Esophagus squamous epithelium (tissue), 5 donors: ENCODE measurements around the gene GNB3. TPM values are rescaled to one million over a fixed set of nuclear protein-coding genes. Genes with fewer than 3 reads are reported as not detected.

ENCODE experiments used
- DNase-seq: peaks from one replicate; lab custom pipeline; 2025; lab: John Stamatoyannopoulos, UW
- H3K27ac ChIP-seq, 4 donors: fragments of 200-600 bp; sonication (generic); one replicate each; pipeline ENCODE4 v1.5.1; 2016 to 2019; ENCODE audit warnings: mild to moderate bottlenecking in 1 of 4
- H3K27me3 ChIP-seq, 4 donors: fragments of 200-600 bp; sonication (generic); 1 replicate in 3 of 4; 2 replicates in 1 of 4; pipeline versions ENCODE4 v1.5.1 to v1.6.0; 2017 to 2021; ENCODE audit warnings: antibody characterized with exemption in 1 of 4
- H3K36me3 ChIP-seq, 3 donors: fragments of 200-600 bp; sonication (generic); one replicate each; pipeline ENCODE4 v1.5.1; 2016 to 2019
- H3K4me1 ChIP-seq, 3 donors: fragments of 200-600 bp; sonication (generic); one replicate each; pipeline ENCODE4 v1.5.1; 2017 to 2019
- H3K4me3 ChIP-seq, 4 donors: fragments of 200-600 bp; sonication (generic); 1 replicate in 3 of 4; 2 replicates in 1 of 4; pipeline ENCODE4 v1.5.1; 2016 to 2019; ENCODE audit warnings: mild to moderate bottlenecking in 2 of 4, moderate library complexity in 1 of 4
- H3K9me3 ChIP-seq, 3 donors: fragments of 200-600 bp; sonication (generic); one replicate each; pipeline ENCODE4 v1.5.1; 2016 to 2019
- POLR2A ChIP-seq, 4 donors: fragments of 450-650 bp; IDR thresholded peaks; one replicate each; pipeline ENCODE4 v1.6.1; 2017; ENCODE audit warnings: antibody characterized with exemption in 4 of 4, mild to moderate bottlenecking in 4 of 4, moderate library complexity in 3 of 4
- WGBS, 2 donors: methylation state at CpG; one replicate each; pipeline ENCODE4 v1.1.5; 2018; 5-methylcytosine and 5-hydroxymethylcytosine counted together
- intact Hi-C: fragments of 100-400 bp; cut with DNase I; formaldehyde crosslinking; loops from one replicate; pipeline ENCODE4 v1.15.0; 2022
- total RNA-seq, 4 donors: library from RNA; depleted of rRNA; stranded (reverse); fragments of >200 nt; gene quantifications; one replicate each; pipeline ENCODE4 v1.1.0, GENCODE V29; 2016
- TF ChIP-seq, protein P1 (sequence below), 6 experiments: fragments of 450-650 bp in 4 of 6; fragments of 200-600 bp in 2 of 6; sonication (generic) in 2 of 6; IDR thresholded peaks; one replicate each; pipeline ENCODE4 v1.5.1; 2016 to 2019; ENCODE audit warnings: antibody characterized with exemption in 6 of 6, mild to moderate bottlenecking in 4 of 6, moderate library complexity in 4 of 6
- donor health status: DM: yes; HTN: yes; CAD: no.

GNB3 gene
- total RNA-seq, 4 donors from 2014 or later = 0.76 TPM; not detected in 3

DNA sequence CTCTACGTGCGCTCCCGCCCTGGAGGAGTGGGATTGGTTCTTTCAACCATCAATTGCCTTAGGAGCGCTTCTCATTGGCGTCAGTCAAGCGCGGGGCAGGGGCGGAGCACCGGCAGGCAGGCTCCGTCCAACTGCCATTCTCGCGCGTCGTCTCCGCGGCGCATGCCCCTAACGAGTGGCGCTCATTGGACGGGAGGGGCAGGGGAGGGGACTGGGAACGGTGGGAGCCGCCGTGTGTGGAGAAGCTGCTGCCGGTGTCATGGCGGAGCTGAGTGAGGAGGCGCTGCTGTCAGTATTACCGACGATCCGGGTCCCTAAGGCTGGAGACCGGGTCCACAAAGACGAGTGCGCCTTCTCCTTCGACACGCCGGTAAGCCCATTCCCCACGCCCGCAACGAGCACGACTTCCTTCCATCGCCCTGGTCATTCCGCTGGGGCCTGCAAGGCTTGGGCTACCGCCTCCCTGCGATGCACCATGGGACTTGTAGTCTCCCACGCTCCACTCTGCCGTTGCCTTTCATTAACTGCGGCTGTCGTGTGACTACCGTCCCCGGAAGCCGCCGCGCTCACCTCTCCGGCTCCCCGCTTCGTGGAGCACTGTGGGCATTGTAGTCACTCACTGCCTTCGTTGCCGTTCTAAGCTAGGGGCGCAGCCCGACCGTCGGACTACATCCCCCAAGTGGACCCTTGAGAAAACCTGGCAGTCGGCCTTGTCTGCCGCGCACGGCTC lies 11.4 kb downstream of the GNB3 start, which contains the start of gene USP5:
Gene USP5 (plus strand): TSS at position 230 of the 730 bp plus-strand sequence. CDS start 30 bp downstream, at position 260.
- peak within 1 kb of the TSS; percentile 92 to 99 (median 97) for H3K27ac ChIP-seq
- no peaks in the 10 kb centered on the region for H3K27me3 ChIP-seq
- peak in 3 of 4 donors; percentile 40 to 68 (median 57) for TF ChIP-seq POLR2A (IDR thresholded peaks at IDR 0.05)
- TF ChIP-seq, protein P1, sequence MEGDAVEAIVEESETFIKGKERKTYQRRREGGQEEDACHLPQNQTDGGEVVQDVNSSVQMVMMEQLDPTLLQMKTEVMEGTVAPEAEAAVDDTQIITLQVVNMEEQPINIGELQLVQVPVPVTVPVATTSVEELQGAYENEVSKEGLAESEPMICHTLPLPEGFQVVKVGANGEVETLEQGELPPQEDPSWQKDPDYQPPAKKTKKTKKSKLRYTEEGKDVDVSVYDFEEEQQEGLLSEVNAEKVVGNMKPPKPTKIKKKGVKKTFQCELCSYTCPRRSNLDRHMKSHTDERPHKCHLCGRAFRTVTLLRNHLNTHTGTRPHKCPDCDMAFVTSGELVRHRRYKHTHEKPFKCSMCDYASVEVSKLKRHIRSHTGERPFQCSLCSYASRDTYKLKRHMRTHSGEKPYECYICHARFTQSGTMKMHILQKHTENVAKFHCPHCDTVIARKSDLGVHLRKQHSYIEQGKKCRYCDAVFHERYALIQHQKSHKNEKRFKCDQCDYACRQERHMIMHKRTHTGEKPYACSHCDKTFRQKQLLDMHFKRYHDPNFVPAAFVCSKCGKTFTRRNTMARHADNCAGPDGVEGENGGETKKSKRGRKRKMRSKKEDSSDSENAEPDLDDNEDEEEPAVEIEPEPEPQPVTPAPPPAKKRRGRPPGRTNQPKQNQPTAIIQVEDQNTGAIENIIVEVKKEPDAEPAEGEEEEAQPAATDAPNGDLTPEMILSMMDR (IDR thresholded peaks at IDR 0.05) = peak in 2 of 6 experiments; percentile 25 to 40
- peaks cover 11 to 29% (median 24%) of the 10 kb centered on the region in 3 donors for H3K4me1 ChIP-seq
- peaks cover 14 to 45% (median 16%) of the 10 kb centered on the region in 3 donors for H3K36me3 ChIP-seq
- intact Hi-C loops = no loop called here
- peak within 1 kb of the TSS; percentile 58 to 86 (median 71) for H3K4me3 ChIP-seq
- 0% methylated on average over 10 to 14 of the region's 65 CpGs for WGBS, 2 donors
- no peaks in the 10 kb centered on the region for H3K9me3 ChIP-seq
- peak; percentile 99 for DNase-seq

DNA sequence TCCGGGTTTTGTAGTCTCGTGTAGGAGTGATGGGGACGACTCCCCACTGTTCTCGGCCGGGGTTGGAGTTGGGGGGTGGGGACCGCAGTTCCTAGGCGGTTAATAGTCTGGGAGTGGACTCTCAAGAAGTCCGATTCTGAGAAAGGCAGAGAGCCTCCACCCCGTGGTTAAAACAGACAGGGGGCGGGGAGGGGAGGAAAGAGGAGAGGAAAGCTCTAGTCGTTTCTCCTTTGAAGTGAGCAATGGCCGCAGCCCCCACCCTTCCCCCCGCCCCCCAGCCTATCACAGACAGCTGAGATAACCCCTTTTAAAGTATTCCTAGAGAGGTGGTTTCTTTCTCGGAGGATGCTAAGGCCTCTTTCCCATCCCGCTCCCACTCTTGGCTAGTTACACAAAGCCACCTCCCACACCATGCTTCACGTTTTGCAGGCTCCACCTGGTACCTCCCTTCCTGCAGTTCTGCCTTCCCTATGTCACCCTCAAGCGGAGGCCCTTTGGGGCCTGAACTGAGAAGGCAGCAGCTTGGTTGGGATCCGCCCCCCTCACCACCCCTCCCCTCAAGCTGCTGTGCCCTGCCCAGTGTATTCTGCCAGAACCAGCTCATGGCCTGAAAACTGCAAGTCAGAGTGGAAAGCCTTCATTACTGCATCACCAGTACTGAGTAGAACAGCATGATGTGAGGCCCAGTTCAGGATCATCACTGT lies 12.1 kb downstream of the GNB3 start:
- Histone ChIP-seq H3K27ac (peak overlapping the region; percentile 92 to 99 (median 97)), H3K4me3 (peak overlapping the region; percentile 58 to 86 (median 71)), H3K4me1 (peaks cover 11 to 29% (median 24%) of the 10 kb centered on the region in 3 donors), H3K36me3 (peaks cover 19 to 45% (median 24%) of the 10 kb centered on the region in 3 donors), H3K27me3 (no peaks in the 10 kb centered on the region), H3K9me3 (no peaks in the 10 kb centered on the region)
- intact Hi-C loops = no loop called here
- 0 to 1% methylated on average over 8 to 11 of the region's 18 CpGs for WGBS, 2 donors
- DNase-seq = no peak
- TF ChIP-seq, protein P1 (IDR thresholded peaks at IDR 0.05) = no peak
- peak in 1 of 4 donors; percentile 39 for TF ChIP-seq POLR2A (IDR thresholded peaks at IDR 0.05)

DNA sequence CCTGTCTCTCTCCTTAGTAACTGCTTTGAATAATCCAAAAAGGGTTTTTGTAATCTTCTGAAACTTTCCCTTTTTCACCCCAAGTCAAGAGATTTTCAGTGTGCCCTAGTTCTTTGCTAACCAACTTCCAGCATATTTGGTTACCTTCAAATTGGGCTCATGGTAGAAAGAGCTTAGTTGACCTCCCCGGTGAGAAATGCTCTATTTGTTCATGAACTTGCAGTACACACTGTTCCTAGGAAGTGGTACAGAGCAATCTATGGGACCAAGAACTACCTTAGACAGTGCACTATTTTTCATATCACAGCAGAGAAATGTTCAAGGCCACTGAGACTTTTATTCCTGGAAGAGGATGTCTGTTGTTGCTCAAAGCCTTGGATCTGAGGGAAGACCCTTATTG lies 12.9 kb downstream of the GNB3 start:
- intact Hi-C loops = no loop called here
- Histone ChIP-seq H3K27me3 (no peaks in the 10 kb centered on the region), H3K27ac (peak overlapping the region; percentile 92 to 99 (median 97)), H3K9me3 (no peaks in the 10 kb centered on the region), H3K36me3 (peaks cover 27 to 47% (median 30%) of the 10 kb centered on the region in 3 donors), H3K4me1 (peaks cover 11 to 29% (median 24%) of the 10 kb centered on the region in 3 donors), H3K4me3 (peak overlapping the region in 2 of 4 donors; percentile 58 to 86)
- TF ChIP-seq, protein P1 (IDR thresholded peaks at IDR 0.05) = no peak
- no peak for TF ChIP-seq POLR2A (IDR thresholded peaks at IDR 0.05)
- no peak for DNase-seq
- WGBS, 2 donors = 29 to 56% methylated on average over 1 of the region's 1 CpG

DNA sequence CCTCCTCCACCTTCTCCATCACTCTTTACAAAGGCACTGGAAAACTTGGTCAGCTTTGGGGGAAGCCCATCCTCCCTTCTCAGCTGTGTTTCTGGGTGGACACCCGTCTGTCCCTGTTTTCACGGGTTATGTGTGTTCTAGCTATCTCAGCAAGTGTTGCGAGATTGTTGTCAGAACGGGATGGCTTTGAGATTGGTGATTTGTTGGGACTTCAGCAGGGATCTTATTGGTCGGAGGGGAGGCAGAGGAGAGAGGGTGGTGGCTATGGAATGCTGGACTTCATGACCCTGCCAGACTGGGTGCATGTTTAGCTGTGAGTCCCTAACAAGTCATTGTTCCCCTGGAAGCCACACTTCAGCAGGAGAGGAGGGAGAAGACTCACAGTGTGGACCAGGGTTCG lies 13.3 kb downstream of the GNB3 start:
- H3K4me1 ChIP-seq = peaks cover 11 to 29% (median 24%) of the 10 kb centered on the region in 3 donors
- H3K27ac ChIP-seq = peak overlapping the region; percentile 92 to 99 (median 97)
- no peak for TF ChIP-seq POLR2A (IDR thresholded peaks at IDR 0.05)
- TF ChIP-seq, protein P1 (IDR thresholded peaks at IDR 0.05) = no peak
- H3K9me3 ChIP-seq = no peaks in the 10 kb centered on the region
- intact Hi-C loops = no loop called here
- no peak for DNase-seq
- no peak overlapping the region for H3K4me3 ChIP-seq
- peaks cover 30 to 47% (median 34%) of the 10 kb centered on the region in 3 donors for H3K36me3 ChIP-seq
- H3K27me3 ChIP-seq = no peaks in the 10 kb centered on the region
- 71 to 86% methylated on average over 3 to 6 of the region's 6 CpGs for WGBS, 2 donors
